ENCODE measurements around the gene RBCK1.
A peak's percentile ranks its signal among the peaks of the same experiment; 100 is the strongest.
"Not testable (repeated sequence)": the region's sequence is repeated elsewhere in the genome, so short reads cannot be mapped to it uniquely, and the experiment has no call there.

Gene RBCK1

GRCh38 chr20:376089-376488, 32.0 kb upstream of the RBCK1 start:
- DNase-seq, result no peak

DNA sequence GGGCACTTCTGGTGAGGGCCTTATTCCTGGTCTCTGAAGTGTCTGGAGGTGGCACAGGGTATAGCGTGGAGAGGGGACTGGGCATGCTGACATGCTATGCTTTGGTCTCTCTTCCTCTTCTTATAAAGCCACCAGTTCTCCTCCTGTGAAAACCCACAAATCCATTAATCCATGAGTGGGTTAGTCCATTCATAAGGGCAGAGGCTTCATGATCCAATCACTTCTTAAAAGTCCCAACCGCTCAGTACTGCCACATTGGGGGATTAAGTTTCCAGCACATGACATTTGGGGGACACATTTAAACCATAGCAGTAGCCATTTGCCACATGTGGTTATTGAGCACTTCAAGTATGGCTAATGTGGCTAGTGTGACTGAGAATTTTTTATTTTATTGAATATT, 31.3 kb upstream of the RBCK1 start:
- no peak for DNase-seq

DNA sequence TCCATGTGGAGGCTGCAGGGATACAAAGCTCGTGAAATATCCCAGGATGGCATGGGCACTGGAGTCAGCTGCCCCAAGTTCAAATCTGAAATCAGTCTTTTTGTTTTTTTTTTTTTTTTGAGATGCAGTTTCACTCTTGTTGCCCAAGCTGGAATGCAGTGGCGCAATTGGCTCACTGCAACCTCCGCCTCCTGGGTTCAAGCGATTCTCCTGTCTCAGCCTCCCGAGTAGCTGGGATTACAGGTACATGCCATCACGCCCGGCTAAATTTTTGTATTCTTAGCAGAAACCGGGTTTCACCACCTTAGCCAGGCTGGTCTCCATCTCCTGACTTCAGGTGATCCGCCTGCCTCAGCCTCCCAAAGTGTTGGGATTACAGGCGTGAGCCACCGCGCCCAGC, 30.5 kb upstream of the RBCK1 start:
- not testable (repeated sequence) for DNase-seq

GRCh38 chr20:378961-379336, 29.1 kb upstream of the RBCK1 start:
- DNase-seq, result no peak

DNA sequence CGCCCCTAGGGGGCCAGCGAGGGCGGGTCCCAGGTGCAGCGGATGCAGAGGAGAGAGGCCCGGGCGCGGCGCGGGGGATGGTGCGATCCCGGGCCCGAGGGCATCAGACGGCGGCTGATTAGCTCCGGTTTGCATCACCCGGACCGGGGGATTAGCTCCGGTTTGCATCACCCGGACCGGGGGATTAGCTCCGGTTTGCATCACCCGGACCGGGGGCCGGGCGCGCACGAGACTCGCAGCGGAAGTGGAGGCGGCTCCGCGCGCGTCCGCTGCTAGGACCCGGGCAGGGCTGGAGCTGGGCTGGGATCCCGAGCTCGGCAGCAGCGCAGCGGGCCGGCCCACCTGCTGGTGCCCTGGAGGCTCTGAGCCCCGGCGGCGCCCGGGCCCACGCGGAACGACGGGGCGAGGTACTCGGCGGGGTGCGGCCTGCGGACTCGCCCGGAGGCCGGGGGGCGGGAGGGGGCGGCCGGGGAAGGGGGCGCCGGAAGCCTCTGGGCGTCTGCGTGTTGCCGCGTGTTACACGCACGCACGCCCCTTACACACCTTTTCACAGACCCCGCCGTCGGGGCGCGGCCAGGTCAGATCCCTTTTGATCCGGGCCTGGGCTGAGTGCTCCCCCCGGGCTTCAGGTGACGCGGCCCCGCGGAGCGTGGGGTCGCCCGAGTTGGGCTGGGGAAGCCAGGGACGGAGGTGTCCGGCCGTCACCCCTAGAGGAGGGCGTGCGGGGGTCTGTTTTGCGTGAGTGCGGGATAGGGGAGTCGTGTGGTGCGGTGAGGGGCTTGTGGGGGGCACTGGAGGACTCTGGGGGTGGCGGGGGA, 27.1 kb upstream of the RBCK1 start:
- DNase-seq, result peak; percentile 70

DNA sequence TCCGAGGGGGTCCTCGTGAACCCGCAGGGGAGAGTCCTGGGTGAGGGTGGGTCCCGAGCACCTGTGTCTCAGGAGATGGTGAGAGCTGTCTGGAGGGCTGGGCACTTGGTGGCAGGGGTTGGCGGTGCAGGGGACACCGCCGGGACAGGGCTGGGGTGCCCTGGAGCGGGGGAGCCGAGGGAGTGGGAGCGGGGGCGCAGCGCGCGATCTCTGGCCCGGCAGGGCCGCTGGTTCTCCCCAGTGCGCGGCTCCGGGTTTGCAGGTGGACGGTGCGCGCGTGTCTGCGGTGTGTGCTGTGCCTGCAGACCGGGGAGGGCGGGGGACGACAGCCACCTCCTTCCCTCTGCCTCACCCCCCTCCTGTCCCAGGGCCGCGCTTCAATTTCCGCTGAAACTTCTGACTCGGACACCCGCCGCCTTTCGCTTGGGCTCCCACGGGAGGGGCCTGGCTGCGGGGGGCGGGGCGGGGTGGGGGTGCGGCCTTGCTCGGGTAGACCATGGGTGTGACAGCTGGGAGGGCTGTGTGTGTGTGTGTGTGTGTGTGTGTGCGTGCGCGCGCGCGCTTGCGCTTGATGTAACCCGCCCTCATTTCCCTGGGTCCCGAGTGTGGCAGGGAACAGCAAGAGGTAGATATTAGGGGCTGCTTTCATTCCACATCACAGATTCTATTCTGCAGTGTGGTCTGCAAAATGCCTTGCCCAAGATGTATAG, 26.4 kb upstream of the RBCK1 start:
- peak; percentile 74 for DNase-seq

- no peak for DNase-seq
These were observed 25.6 kb upstream of the RBCK1 start for GRCh38 chr20:382291-383115.

DNA sequence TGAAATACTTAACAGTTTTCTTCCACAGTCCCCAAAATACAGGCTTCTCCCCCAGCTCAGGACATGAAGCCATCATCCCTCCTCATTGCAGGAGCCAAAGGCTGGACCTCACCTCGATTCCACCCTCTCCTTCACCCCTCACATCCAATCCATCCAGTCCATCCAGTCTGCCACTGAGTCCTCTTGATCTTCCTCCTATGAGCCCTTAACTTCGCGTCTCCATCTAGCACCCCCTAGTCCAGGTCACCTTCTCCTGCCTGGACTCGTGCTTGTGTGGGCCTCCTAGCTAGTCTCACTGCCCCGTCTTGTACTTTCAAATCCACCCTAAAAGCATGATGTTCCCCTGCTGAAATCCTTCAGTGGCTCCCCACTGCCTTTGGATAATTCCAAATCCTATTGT, 24.2 kb upstream of the RBCK1 start:
- no peak for DNase-seq

- no peak for DNase-seq
These were observed 23.4 kb upstream of the RBCK1 start for GRCh38 chr20:384723-385122.

- DNase-seq, result no peak
These were observed 22.7 kb upstream of the RBCK1 start for GRCh38 chr20:385448-385847.

DNA sequence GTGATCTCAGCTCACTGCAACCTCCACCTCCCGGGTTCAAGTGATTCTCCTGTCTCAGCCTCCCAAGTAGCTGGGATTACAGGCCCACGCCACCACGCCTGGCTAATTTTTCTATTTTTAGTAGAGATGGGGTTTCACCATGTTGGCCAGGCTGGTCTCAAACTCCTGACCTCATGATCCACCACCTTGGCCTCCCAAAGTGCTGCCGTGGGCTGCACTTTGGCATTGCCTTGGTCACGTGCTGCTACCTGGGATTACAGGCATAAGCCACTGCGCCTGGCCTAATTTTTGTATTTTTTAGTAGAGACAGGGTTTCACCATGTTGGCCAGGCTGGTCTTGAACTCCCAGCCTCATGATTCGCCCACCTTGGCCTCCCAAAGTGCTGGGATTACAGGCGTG, 21.5 kb upstream of the RBCK1 start:
- not testable (repeated sequence) for DNase-seq

DNA sequence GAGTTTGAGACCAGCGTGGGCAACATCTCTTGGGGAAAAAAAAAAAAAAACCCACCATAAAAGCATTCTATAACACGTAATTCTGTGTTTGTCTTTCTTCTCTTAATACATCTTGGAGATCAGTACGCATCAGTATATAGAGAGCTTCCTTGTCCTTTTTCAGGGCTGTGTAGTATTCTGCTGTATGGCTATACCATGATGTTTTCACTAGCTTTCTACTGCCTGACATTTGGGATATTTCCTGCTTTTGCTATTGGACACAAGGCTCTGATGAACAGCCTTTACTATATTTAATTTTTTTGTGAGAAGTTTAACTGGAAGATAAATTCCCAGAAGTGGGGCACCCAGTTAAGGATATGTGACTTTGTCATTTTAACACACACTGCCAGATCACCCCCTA, 20.6 kb upstream of the RBCK1 start:
- DNase-seq, result no peak

GRCh38 chr20:388034-388994, 19.8 kb upstream of the RBCK1 start:
- DNase-seq, result no peak

- DNase-seq, result no peak
These were observed 18.9 kb upstream of the RBCK1 start for GRCh38 chr20:389220-389619.

DNA sequence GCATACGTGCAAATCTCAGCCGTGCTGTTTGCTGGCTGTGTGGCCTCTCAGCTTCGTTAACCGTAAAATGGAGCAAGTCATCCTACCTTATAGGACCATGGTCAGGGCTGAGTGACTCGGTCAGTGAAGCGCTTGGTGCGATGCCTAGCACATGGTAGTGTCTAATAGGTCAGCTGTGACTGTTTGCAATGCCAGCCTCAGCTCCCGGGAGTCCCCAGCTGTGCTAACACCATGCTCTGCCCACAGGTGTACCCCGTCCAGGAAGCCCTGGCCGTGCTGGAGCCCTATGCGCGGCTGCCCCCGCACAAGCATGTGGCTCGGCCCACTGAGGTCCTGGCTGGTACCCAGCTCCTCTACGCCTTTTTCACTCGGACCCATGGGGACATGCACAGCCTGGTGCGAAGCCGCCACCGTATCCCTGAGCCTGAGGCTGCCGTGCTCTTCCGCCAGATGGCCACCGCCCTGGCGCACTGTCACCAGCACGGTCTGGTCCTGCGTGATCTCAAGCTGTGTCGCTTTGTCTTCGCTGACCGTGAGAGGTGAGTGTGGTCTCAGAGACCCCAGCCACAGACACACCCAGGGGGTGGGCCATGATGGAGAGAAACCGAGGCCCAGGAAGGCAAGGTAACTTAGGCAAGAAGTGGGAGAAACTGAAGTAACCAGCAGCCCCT, 16.9 kb upstream of the RBCK1 start:
- no peak for DNase-seq

DNA sequence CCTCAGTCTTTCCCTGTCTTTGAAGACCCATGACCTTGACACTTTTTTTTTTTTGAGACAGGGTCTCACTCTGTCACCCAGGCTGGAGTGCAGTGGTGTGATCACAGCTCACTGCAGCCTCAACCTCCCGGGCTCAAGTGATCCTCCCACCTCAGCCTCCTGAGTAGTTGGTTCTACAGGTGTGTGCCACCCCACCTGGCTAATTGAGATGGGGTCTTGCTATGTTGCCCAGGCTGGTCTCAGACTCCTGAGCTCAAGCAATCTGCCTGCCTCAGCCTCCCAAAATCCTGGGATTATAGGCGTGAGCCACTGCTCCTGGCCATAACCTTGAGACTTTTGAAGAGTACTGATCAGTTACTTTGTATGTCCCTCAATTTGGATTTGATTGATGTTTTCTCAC, 14.8 kb upstream of the RBCK1 start:
- DNase-seq, result not testable (repeated sequence)

GRCh38 chr20:396252-396618, 11.9 kb upstream of the RBCK1 start:
- DNase-seq, result no peak

DNA sequence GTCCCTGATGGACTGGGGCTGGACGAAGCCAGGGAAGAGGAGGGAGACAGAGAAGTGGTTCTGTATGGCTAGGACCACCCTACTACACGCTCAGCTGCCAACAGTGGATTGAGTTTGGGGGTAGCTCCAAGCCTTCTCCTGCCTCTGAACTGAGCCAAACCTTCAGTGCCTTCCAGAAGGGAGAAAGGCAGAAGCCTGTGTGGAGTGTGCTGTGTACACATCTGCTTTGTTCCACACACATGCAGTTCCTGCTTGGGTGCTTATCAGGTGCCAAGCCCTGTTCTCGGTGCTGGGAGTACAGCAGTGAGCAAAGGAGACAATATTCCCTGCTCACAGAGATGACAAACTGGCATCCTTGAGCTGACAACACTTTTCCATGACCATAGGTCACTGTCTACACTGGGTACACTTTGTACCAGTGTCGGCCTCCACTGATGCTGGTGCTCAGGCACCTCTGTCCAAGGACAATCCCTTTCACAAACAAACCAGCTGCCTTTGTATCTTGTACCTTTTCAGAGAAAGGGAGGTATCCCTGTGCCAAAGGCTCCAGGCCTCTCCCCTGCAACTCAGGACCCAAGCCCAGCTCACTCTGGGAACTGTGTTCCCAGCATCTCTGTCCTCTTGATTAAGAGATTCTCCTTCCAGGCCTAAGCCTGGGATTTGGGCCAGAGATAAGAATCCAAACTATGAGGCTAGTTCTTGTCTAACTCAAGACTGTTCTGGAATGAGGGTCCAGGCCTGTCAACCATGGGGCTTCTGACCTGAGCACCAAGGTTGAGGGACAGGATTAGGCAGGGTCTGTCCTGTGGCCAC, 11.3 kb upstream of the RBCK1 start:
- DNase-seq, result no peak

GRCh38 chr20:397432-398237, 10.5 kb upstream of the RBCK1 start:
- DNase-seq, result no peak

DNA sequence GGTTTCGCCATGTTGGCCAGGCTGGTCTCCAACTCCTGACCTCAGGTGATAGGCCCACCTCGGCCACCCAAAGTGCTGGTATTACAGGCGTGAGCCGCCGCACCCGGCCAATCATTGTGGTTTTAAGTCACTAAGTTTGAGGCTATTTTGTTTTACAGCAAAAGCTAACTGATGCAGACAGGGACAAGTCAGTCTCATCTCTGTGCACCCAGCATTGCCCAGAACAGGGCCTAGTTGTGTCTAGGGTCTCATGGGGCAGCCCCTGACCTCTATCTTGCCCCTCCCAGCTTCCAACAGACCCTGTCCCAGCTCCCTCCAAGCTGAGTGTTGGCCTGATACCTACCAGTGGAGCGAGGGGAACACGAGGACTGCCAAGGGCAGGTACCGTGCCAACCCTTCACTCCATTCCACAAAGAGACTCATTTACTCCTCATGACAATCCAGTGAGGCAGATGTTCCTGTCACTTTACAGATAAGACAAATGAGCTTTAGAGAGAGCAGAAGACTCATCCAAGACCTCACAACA, 8.9 kb upstream of the RBCK1 start:
- DNase-seq, result no peak
